GM21825 (cell line): ENCODE data around the gene NAALAD2.
"Not testable (repeated sequence)": the region's sequence is repeated elsewhere in the genome, so short reads cannot be mapped to it uniquely, and the experiment has no call there.

Experiments used
- ATAC-seq: cut with Tn5 transposase; IDR thresholded peaks from one replicate; pipeline ENCODE4 v1.9.1; 2021; ENCODE audit warnings: mild to moderate bottlenecking, moderate library complexity; ENCODE audit not compliant: unreplicated experiment

The NAALAD2 gene

DNA sequence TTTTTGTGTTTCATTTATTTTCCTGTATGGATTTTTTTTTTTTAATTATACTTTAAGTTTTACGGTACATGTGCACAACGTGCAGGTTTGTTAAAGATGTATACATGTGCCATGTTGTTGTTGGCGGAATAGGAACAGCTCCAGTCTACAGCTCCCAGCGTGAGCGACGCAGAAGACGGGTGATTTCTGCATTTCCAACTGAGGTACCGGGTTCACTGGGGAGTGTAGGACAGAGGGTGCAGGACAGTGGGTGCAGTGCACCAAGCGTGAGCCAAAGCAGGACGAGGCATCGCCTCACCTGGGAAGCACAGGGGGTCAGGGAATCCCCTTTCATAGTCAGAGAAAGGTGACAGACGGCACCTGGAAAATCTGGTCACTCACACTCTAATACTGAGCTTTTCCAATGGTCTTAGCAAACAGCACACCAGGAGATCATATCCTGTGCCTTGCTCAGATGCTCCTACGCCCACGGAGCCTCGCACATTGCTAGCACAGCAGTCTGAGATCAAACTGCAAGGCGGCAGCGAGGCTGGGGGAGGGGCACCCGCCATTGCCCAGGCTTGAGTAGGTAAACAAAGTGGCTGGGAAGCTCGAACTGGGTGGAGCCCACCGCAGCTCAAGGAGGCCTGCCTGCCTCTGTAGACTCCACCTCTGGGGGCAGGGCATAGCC, 105.6 kb downstream of the NAALAD2 start:
- ATAC-seq: not testable (repeated sequence)

DNA sequence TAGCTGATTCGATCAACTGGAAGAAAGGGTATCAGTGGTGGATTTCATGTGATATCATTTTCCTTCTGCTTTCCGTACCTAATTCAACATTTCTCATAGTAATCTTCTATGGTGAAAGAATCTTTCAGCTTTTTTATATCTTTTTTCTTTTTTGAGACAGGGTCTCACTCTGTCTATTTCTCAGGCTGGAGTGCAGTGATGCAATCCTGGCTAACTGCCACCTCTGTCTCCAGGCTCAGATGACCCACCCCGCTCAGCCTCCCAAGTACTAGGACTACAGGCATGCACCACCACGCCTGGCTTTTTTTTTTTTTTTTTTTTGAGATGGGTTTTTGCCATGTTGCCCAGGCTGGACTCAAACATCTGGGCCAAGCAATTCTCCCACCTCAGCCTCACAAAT, 107.0 kb downstream of the NAALAD2 start:
- no peak for ATAC-seq
